ENCODE data around the gene SEMA4D.

The SEMA4D gene

GRCh38 chr9:89435071-89435823 lies 62.7 kb downstream of the SEMA4D start:
- Mint-ChIP-seq H3K9me3 (no peaks in the 10 kb centered on the region), H3K27ac (no peak overlapping the region), H3K36me3 (ENCODE audit: low read depth) (no peaks in the 10 kb centered on the region), H3K27me3 (ENCODE audit: low read depth, poor library complexity) (no peaks in the 10 kb centered on the region), H3K4me3 (no peak overlapping the region), H3K4me1 (peaks cover 63% of the 10 kb centered on the region)
- TF ChIP-seq, protein P1, sequence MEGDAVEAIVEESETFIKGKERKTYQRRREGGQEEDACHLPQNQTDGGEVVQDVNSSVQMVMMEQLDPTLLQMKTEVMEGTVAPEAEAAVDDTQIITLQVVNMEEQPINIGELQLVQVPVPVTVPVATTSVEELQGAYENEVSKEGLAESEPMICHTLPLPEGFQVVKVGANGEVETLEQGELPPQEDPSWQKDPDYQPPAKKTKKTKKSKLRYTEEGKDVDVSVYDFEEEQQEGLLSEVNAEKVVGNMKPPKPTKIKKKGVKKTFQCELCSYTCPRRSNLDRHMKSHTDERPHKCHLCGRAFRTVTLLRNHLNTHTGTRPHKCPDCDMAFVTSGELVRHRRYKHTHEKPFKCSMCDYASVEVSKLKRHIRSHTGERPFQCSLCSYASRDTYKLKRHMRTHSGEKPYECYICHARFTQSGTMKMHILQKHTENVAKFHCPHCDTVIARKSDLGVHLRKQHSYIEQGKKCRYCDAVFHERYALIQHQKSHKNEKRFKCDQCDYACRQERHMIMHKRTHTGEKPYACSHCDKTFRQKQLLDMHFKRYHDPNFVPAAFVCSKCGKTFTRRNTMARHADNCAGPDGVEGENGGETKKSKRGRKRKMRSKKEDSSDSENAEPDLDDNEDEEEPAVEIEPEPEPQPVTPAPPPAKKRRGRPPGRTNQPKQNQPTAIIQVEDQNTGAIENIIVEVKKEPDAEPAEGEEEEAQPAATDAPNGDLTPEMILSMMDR (IDR thresholded peaks at IDR 0.05), result no peak
- peak; percentile 25 for DNase-seq

- H3K36me3 Mint-ChIP-seq (ENCODE audit: low read depth), result no peaks in the 10 kb centered on the region
- H3K27ac Mint-ChIP-seq, result no peak overlapping the region
- H3K4me3 Mint-ChIP-seq, result no peak overlapping the region
- TF ChIP-seq, protein P1 (IDR thresholded peaks at IDR 0.05), result no peak
- DNase-seq, result no peak
- no peaks in the 10 kb centered on the region for H3K9me3 Mint-ChIP-seq
- H3K4me1 Mint-ChIP-seq, result peaks cover 62% of the 10 kb centered on the region
- H3K27me3 Mint-ChIP-seq (ENCODE audit: low read depth, poor library complexity), result no peaks in the 10 kb centered on the region
These were observed 63.3 kb downstream of the SEMA4D start for GRCh38 chr9:89434636-89435035.

DNA sequence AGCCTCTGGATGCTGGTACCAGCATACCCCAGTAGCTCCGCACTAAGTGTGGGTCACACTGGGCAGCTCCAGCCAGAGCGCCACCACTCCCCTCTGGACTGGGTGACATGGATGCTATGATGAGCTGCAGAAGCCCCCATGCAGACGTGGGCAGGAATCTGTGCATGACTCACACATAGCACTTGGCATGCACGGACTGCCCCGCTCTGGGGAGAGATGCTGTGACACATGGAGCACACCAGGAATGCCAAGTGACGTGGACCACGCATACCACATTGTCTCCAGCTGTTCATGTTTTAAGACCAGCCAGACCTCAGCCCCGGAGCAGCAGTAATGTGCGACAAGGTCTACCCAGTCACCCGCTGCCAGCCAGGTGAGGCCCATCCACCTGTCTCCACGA lies 64.1 kb downstream of the SEMA4D start:
- Mint-ChIP-seq H3K4me1 (peaks cover 67% of the 10 kb centered on the region), H3K27me3 (ENCODE audit: low read depth, poor library complexity) (no peaks in the 10 kb centered on the region), H3K4me3 (no peak overlapping the region), H3K27ac (no peak overlapping the region), H3K9me3 (no peaks in the 10 kb centered on the region), H3K36me3 (ENCODE audit: low read depth) (no peaks in the 10 kb centered on the region)
- TF ChIP-seq, protein P1 (IDR thresholded peaks at IDR 0.05), result no peak
- no peak for DNase-seq

- Mint-ChIP-seq H3K4me1 (peaks cover 71% of the 10 kb centered on the region), H3K9me3 (no peaks in the 10 kb centered on the region), H3K27me3 (ENCODE audit: low read depth, poor library complexity) (no peaks in the 10 kb centered on the region), H3K27ac (no peak overlapping the region), H3K36me3 (ENCODE audit: low read depth) (no peaks in the 10 kb centered on the region), H3K4me3 (no peak overlapping the region)
- TF ChIP-seq, protein P1 (IDR thresholded peaks at IDR 0.05), result no peak
- DNase-seq, result no peak
These were observed 64.9 kb downstream of the SEMA4D start for GRCh38 chr9:89432986-89433530.

DNA sequence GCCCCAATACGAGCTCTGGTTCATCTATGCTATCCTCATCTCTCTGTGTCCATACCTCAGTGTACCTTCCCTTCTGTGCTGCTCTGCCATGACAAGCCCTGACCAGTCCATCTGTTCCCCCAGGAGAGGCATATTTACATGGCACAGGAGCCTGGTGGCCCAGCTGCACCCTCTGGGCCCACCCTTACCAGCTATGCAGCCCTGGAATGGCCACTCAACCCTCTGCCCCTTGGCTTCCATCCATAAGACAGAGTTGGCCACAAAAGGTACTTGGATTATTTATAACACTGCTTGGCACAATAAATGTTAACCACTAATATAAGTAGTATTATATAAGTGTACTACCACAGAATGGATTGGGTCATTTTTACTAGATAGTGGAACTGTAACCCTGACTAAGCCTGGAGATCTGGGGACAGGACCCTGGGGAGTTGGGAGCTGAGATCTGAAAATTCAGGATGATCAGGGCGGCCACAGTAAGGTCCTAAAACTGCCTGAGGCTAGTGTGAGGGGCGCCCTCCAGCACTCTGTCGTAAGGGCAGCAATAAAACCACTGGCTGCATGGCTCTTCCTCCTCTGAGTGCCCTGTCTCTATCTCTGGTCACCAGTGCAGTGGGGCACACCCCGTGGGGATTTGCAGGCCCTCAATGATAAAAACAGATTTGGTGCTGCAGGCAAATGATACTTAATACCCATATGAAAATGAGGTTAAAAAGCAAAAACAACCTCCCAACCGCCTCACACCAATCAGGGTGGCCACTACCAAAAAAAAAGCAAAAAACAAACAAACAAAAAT lies 65.8 kb downstream of the SEMA4D start:
- H3K27me3 Mint-ChIP-seq (ENCODE audit: low read depth, poor library complexity), result no peaks in the 10 kb centered on the region
- no peak for DNase-seq
- TF ChIP-seq, protein P1 (IDR thresholded peaks at IDR 0.05), result no peak
- H3K4me1 Mint-ChIP-seq, result peaks cover 67% of the 10 kb centered on the region
- H3K4me3 Mint-ChIP-seq, result no peak overlapping the region
- peak overlapping the region; percentile 27 for H3K27ac Mint-ChIP-seq
- H3K36me3 Mint-ChIP-seq (ENCODE audit: low read depth), result no peaks in the 10 kb centered on the region
- no peaks in the 10 kb centered on the region for H3K9me3 Mint-ChIP-seq

Data from nephron progenitor cell (in vitro differentiated cells).